AG10803 (cell line): Measurements from ENCODE around the gene PARD3.
"Not testable (repeated sequence)": the region's sequence is repeated elsewhere in the genome, so short reads cannot be mapped to it uniquely, and the experiment has no call there.

Experiments used
- DNase-seq: peaks from one replicate; pipeline ENCODE4 v3.0.0; 2010; ENCODE audit warnings: low read depth
- H3K4me3 ChIP-seq: 2 replicates; pipeline ENCODE4 v1.5.1; 2011; ENCODE audit warnings: mild to moderate bottlenecking, low read length, control low read depth
- CTCF ChIP-seq: conservative IDR thresholded peaks from 2 replicates; pipeline ENCODE4 v1.5.1; 2011; ENCODE audit warnings: mild to moderate bottlenecking, low read length, control low read depth, inconsistent platforms

PARD3 gene

GRCh38 chr10:34707656-34708055 is 107.4 kb downstream of the PARD3 start:
- DNase-seq = no peak
- no peak overlapping the region for H3K4me3 ChIP-seq
- no peak for TF ChIP-seq CTCF

DNA sequence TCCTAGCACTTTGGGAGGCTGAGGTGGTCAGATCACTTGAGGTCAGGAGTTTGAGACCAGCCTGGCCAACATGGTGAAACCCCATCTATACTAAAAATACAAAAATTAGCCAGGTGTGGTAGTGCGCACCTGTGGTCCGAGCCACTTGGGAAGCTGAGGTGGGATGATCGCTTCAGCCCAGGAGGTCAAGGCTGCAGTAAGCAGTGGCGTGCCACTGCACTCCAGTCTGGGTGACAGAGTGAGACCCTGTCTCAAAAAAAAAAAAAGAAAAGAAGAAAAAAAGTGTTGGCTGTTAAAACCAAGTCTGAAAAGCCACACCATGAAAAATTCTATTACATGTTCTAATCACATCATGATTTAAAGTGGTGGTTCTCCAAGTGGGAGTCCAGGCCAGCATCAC is 108.1 kb downstream of the PARD3 start:
- not testable (repeated sequence) for DNase-seq, H3K4me3 ChIP-seq

- no peak overlapping the region for H3K4me3 ChIP-seq
- DNase-seq = no peak
- no peak for TF ChIP-seq CTCF
Observed at GRCh38 chr10:34706147-34706546, 108.9 kb downstream of the PARD3 start.

GRCh38 chr10:34705563-34705962 is 109.5 kb downstream of the PARD3 start:
- no peak overlapping the region for H3K4me3 ChIP-seq
- no peak for DNase-seq
- TF ChIP-seq CTCF = no peak

DNA sequence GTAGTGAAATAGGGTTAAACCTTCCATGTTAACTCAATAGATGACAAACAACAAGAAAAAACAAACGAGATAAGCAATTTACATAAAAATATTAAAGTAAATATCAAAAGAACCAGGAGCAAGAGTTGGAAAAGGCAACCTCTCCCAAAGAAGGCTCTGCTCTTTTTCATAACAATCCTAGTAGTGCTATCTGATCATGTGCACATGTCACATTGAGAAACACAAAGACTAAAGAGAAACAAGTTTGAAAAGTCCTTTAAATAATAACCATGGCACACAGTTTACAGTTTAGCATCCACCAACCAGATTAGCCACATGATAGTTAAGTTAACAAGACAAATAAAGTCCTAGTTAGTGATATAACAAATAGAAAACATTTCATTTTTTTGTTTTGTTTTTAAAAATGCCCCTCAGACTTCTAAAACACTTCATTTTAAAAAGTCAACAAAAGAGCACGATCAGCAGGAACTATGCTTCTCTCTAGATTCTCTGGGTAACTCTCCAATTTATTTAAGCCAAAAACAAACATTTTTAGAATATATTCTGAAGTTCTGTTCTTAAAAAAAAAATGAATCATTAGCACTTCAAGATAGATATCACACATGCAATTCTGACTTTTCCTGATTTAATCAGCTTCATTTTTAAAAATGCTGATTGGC is 110.4 kb downstream of the PARD3 start:
- H3K4me3 ChIP-seq = no peak overlapping the region
- TF ChIP-seq CTCF = no peak
- DNase-seq = no peak

GRCh38 chr10:34702982-34703381 is 112.1 kb downstream of the PARD3 start:
- no peak overlapping the region for H3K4me3 ChIP-seq
- TF ChIP-seq CTCF = no peak
- DNase-seq = no peak

GRCh38 chr10:34702093-34702937 is 112.8 kb downstream of the PARD3 start:
- no peak for TF ChIP-seq CTCF
- no peak for DNase-seq
- no peak overlapping the region for H3K4me3 ChIP-seq
